ENCODE measurements around the gene HLA-DRB1.

DNA sequence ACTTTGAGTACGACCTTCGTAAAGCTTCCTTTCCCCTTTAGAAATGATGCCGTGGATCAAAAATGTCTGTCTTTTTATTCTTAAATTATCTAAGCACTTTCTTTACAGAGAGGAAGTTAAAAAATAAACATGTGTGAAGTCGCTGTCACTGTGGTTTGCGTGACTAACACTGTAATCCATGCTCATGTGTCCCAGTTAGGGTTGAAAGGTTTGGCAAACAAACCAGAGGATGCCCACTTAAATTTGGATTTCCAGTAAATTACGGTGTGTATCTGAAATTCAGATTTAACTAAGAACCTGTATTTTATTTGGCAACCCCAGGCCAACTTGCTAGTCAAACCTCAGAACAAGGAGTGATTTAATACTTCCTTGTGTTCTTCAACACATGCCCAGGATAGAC lies 21.1 kb downstream of the HLA-DRB1 start:
- TF ChIP-seq HOXB13 (CRISPR knock-in tag; IDR thresholded peaks at IDR 0.05; ENCODE audit: low read depth), result no peak
- TF ChIP-seq JUN (IDR thresholded peaks at IDR 0.05), result no peak
- TF ChIP-seq, protein P1, sequence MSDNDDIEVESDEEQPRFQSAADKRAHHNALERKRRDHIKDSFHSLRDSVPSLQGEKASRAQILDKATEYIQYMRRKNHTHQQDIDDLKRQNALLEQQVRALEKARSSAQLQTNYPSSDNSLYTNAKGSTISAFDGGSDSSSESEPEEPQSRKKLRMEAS (IDR thresholded peaks at IDR 0.05), result no peak
- TF ChIP-seq ZSCAN20 (CRISPR knock-in tag; IDR thresholded peaks at IDR 0.05), result no peak
- TF ChIP-seq RNF2 (IDR thresholded peaks at IDR 0.05; ENCODE audit: borderline replicate concordance, low read depth), result no peak
- TF ChIP-seq CBX8 (IDR thresholded peaks at IDR 0.05), result no peak
- TF ChIP-seq TP53 (CRISPR knock-in tag; IDR thresholded peaks at IDR 0.05), result no peak
- no peak for TF ChIP-seq MAZ (IDR thresholded peaks at IDR 0.05; ENCODE audit: borderline replicate concordance, low read depth, low read length)
- no peak for TF ChIP-seq POLR2A (IDR thresholded peaks at IDR 0.05; ENCODE audit: low read length)

Measured in A549 (cell line).